GM19467 (cell line): ENCODE data around the gene ESRP2.

Experiments
- ATAC-seq: cut with Tn5 transposase; IDR thresholded peaks from one replicate; pipeline ENCODE4 v1.9.1; 2021; ENCODE audit warnings: mild to moderate bottlenecking, moderate library complexity; ENCODE audit not compliant: unreplicated experiment

The ESRP2 gene

DNA sequence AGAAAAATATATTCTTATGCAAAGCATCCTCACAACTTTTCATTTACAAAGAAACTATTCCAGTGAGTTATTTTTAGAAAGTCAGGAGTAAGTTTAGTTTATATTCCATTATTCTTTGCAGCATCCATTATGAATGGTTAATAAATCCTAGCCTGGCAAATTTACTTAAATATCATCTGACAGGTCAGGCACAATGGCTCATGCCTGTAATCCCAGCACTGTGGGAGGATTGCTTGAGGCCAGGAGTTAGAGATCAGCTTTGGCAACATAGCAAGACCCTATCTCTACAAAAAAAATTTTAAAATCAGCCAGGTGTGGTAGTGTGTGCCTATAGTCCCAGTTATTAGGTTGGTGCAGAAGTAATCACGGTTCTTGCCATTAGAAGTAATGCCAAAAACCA lies 12.9 kb downstream of the ESRP2 start:
- ATAC-seq, result no peak

DNA sequence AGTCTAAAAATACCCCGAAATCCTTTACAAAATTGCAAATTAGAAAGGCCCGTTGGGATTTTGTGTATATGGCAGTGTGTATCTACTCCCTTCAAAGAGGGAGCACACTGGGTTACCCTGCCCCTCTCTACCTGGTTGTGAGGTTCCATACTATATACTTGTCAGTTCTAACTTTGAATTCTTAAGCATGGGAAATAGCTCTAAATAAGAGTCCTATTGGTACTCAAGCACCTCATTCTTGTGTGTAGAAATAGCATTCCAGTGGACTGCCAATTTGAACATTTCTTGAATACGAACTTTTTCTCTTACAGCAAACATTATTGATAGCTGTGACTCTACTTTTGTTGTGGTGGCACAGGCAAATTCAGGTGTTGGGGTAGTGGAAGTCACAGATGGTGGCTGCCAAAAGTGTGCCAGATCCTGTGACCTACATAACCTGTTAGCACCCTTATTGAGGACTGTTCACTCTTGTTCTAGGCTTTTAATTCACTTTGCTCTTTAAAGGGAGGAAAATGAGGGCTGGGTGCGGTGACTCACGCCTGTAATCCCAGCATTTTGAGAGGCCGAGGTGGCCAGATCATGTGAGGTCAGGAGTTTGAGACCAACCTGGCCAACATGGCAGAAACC lies 16.1 kb downstream of the ESRP2 start:
- ATAC-seq, result no peak

DNA sequence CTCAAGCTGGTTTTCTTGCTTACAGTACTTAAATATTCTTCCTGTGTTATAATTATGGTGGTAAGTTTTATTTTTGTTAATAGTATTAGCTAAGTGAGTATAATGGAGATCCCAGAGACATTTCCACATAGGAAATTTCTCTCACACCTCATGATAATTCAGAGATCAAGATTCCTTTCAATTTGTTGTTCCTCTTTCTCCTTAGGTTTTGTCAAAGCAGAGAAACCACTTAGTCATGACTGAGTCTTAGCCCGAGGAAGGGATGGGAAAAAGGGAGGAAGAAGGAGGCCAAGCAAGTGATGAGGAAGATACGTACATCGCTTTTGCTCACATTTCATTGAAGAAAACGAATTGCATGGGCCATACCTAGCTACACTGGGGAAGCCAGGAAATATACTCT lies 18.4 kb downstream of the ESRP2 start:
- ATAC-seq, result no peak

DNA sequence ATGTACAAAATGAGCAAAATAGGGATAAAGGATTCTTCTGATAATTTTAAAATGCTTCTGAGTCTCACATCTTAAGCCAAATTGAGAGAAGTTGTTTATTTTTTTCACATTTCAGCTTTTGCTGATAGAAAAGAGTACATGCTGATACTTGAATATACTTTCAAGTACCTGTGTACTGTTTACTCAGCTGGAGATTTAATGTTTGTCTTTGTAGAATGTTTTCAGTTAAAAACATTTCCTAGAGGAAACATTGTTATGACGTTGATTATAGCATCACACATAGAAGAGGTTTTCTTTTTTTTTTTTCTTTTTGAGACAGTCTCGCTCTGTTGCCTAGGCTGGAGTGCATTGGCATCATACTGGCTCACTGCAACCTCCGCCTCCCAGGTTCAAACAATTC lies 19.7 kb downstream of the ESRP2 start:
- ATAC-seq, result no peak

DNA sequence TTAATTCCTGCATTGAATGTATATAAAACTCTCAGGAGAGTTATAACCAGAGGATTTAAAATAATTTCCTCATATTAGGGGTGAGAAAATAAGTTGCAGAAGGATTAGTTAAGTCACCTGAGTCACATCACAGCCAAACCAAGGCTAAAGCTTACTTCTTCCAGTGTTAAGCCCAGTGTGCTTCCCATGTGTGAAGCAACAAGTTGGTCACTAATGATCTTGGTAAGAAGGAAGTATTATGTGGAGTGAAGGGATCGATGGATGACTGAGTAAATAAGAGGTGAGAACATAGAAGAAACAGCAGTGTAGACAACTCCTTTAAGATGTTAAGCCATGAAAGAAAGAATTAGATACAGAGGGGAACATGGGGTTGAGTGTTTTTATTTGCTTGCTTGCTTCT lies 20.6 kb downstream of the ESRP2 start:
- no peak for ATAC-seq

DNA sequence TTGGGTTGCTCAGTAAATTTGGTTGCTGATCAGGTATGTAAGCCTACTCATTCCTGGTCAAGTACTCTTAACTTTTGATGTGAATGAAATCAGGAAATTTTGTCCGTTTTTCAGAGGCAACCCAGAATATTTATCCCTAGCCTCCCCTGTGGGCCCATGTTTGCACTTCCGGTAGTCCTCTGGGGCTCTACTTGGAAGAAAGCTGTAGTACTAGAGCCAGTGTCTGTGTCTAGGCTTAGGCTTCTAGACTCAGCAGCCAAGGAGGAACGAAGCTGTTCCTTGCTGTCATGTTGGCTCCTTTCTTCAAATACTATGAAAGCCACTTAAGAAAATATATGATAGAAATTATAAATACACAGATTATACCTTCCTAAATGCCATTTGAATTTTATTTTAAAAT lies 21.2 kb downstream of the ESRP2 start:
- ATAC-seq, result no peak

DNA sequence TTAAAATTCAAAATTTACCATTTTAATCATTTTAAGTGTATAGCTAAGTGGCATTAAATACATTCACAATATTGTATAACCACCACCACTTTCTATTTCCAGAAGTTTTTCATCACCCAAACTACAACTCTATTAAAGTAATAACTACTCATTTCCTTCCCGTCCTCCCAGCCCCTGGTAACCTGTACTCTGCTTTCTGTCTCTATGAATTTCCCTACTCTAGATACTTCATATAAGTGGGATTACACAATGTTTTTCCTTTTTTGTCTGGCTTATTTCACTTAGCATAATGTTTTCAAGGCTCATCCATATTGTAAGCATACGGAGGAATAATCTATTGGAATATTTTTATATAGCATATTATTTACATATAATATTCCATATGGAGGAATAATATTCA lies 29.7 kb downstream of the ESRP2 start:
- ATAC-seq, result no peak

DNA sequence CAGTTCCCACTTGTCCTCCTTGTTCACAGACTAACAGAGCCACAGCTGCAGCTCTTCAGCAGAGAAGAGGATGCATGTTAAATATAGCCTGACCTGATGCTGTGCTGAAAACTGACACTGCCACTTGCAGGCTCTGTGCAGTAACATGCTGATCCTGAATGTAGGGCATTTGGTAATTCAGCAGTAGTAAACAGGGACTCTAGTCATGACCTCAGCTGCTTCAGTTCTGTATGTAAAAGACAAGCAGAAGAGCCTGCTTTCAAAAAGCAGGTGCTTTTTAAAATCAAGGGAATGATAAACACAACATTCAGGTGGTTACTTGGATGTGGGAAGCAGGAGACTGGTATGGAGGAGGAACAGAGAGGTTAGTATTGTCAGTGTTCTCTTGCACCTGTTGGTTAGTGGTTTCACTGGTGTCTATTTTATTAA lies 33.8 kb downstream of the ESRP2 start:
- ATAC-seq, result no peak

DNA sequence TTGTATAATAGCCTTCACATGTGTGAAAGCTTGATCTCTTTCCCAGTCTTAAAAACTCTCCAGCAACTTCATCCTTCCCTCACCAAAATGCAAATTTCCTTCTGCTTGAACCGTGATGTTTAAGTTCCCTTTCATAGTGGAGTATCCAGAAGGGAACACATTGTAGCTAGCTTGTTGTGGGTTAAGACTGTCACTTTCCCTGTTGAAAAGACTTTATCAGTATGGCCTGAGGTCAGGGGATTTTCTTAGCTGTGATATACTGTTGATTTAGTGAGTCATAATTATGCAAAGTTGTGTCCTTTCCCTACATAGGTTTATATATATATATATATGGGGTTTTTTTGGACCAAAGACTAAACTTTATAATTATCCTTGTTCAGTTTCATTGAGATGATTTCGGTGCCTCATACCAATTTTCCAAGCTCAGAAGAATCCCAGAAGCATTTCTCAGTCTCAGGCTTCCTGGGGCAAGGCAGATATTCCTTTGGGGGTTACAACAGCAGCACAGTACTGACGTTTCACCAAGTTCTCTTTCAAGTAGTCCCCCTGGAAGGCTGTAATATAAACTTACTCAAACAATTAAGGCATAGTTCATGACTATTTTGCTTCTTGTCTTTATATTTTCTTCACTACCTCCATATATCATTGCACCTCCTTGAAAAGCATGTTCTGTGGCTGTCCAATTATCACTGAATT lies 35.7 kb downstream of the ESRP2 start:
- ATAC-seq, result no peak

DNA sequence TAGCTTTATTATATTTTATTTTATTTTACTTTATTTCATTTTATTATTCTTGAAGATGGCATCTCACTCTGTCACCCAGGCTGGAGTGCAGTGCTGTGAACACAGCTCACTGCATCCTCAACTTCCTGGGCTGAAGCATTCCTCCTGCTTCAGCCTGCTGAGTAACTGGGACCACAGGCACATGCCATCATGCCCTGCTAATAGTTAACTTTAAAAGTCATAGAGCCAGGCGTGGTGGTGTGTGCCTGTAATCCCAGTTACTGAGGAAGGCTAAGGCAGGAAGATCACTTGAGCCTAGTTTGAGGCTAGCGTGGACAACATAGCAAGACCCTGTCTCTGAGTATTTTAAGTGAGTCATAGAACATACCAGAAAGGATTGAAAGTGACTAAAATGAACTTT lies 38.7 kb downstream of the ESRP2 start:
- no peak for ATAC-seq

DNA sequence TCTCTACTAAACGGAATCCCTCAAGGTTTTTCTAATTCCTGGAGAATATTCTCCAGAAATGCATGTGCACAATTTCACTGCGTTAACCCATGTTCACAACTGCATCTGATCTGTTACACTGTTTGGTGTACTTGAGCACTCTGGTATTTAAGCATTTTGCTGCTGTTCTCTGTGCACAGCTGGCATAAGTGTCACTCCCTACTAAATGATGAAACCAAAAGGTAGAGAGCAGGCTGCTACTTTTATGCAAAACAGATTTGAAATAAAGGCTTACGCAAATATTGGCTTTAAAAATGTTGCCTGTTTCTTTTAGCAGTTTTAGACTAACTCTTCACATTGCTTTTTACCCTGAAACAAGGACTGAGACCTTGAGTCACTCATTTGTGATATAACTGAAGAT lies 41.7 kb downstream of the ESRP2 start:
- ATAC-seq, result no peak

DNA sequence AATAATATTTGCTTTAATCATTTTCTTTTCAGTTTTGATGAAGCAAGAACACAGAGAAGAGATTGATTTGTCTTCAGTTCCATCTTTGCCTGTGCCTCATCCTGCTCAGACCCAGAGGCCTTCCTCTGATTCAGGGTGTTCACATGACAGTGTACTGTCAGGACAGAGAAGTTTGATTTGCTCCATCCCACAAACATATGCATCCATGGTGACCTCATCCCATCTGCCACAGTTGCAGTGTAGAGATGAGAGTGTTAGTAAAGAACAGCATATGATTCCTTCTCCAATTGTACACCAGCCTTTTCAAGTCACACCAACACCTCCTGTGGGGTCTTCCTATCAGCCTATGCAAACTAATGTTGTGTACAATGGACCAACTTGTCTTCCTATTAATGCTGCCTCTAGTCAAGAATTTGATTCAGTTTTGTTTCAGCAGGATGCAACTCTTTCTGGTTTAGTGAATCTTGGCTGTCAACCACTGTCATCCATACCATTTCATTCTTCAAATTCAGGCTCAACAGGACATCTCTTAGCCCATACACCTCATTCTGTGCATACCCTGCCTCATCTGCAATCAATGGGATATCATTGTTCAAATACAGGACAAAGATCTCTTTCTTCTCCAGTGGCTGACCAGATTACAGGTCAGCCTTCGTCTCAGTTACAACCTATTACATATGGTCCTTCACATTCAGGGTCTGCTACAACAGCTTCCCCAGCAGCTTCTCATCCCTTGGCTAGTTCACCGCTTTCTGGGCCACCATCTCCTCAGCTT lies 45.0 kb downstream of the ESRP2 start:
- no peak for ATAC-seq

DNA sequence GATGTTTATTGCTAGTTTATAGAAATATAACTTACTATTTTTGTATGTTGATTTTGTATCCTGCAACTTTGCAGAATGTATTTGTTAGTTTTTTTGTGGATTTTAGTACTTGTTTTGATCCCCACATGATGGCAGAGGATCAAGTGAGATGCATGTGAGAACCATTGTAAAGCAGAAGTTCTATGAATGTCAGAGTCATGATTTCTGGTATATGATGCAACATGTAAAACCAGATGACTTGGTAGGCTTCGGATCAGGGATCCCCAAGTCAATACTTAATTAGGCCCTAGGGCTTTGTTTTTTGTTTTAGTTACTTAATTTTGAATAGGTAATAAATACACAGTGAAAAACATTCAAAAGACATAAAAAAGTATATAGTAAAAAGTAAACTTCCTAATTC lies 45.8 kb downstream of the ESRP2 start:
- no peak for ATAC-seq

DNA sequence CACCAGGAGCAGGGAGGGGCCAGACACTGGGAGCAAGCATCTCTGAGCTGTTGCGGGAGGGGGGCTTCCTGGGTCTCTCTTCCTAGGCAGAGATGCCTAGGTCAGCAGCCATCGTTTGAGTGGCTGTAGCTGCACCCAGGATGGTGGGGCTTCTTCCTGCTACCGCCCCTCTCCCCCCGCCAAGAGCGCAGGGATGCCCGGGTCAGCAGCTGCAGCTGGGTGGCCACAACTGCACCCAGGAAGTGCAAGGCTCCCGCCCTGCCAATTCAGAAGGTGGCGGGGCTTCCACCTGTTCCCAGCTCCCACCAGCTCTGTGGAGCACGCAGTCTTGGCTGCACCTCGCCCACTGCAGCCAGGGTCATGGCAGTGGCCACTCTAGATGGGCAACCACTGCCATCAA lies 47.8 kb downstream of the ESRP2 start:
- ATAC-seq, result no peak

DNA sequence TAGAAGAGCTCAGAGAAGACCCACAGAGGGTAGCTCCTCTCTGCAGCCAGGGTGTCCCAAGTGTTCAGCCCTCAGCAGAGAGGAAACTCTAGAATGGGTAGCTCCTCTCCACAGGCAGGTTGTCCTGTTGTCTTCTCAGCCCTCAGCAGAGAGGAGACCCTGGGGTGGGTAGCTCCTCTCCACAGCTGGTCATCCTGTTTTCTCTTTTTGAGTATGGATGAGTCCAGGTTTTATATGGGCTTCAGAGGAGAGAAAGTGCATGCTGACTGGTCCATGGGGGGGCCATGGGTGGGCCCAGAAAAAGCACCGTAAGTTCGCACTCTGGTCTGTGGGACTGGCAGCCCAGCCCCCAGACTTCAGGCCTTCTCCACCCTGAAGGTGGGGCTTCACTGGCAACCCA lies 48.4 kb downstream of the ESRP2 start:
- no peak for ATAC-seq

DNA sequence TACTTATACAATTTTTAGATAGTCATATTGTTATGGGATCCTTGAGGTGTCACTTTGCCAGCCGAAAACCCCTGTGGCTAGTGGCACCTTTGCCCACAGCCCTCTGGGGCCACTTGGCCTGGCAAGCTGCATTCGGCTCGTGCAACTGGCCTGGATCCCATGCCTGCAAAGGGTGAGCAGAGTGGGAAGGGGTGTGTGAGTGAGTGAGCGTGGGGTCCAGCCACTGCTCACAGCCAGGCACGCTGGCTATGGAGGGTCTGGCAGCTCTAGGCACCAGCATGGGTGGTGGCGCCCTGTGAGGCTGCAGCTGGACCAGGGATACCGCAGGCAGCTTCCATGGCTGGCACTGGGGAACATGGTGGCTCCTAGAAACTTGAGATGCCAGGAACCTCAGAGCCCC lies 49.0 kb downstream of the ESRP2 start:
- no peak for ATAC-seq

DNA sequence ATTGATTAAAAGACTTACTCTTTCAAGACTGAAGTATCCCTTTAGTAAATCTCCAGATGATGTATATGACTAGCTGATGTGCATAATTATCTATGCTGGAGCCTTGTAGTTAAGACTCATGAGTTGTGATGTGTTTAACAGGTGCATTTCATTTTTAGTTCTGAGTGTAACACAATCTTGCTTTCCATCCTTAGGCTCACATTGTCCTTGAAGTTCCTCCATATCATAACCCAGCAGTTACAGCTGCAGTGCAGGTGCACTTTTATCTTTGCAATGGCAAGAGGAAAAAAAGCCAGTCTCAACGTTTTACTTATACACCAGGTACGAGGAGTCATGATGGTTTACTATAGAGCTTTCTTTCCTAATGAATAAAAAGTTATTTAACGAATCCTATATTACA lies 52.9 kb downstream of the ESRP2 start:
- no peak for ATAC-seq

DNA sequence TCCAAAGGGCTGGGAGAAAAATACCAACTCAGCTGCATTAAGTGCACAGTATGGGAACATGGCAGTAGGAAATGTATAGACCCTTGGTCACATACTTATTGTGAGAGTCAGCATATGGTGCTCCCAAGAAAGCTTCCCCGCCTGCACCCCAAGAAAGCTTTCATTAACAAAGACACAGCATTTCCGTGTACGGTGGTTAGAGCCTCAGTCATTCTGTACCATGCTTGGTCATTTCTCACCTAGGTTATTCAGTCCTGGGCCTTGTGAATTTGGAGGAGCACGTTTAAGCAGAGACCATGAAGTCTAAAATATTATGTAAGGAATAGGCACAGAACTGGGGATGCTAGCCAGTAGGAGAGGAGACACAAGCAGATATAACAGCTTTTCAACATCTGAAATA lies 56.1 kb downstream of the ESRP2 start:
- ATAC-seq, result no peak

DNA sequence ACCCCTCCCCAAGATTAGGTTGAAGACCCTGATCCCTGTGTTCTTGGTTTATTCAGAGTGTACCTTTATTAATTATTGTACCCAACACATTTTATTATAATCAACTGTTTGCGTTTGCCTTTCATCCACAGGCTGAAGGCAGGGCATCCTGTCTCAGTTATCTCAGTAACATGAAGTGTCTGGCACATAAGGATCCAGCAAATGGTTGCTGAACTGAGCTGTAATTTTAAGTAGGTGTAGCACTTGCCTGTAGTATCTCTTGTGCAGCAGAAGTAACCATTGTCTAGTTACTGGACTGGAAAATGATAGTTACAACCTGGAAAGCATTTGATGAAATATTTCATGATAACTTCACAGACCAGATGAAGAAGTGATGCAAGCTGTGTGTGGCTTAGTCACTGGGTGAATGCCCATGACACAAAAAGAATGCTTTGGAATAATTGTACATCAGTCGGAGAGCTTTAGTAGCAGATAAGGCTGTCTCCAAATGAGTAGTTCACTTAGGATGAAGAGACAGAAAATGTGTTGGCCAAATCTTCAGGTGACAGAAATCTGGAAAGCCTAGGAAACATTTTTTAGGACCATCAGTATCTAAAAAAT lies 56.6 kb downstream of the ESRP2 start:
- no peak for ATAC-seq
